OCI-LY1 (cell line): ENCODE data around the gene RGN.
"Not testable (repeated sequence)": the region's sequence is repeated elsewhere in the genome, so short reads cannot be mapped to it uniquely, and the experiment has no call there.

Experiments used
- CTCF ChIP-seq: fragments of 200-600 bp; sonication (generic), shearing (Covaris generic); IDR thresholded peaks from 2 replicates; pipeline ENCODE4 v1.5.1; 2017; ENCODE audit warnings: mild to moderate bottlenecking, antibody characterized with exemption, low read length, moderate library complexity, mixed read lengths
- EZH2 ChIP-seq: fragments of 200-600 bp; sonication (generic), shearing (Covaris generic); IDR thresholded peaks from 2 replicates; pipeline ENCODE4 v1.8.0; 2017; ENCODE audit warnings: borderline replicate concordance, mixed run types, mild to moderate bottlenecking, antibody characterized with exemption, low read length, moderate library complexity, mixed read lengths

GRCh38 chrX:47116551-47117110 lies 38.4 kb downstream of the RGN start:
- TF ChIP-seq EZH2, CTCF: not testable (repeated sequence)
